Motor neuron (in vitro differentiated cells): Measurements from ENCODE around the gene GOLGA8A. TPM values are rescaled to one million over a fixed set of nuclear protein-coding genes. Genes with fewer than 3 reads are reported as not detected.

ENCODE experiments used
- ATAC-seq, 8 experiments: fragments of 200-7000 bp; cut with Tn5 transposase; replicated peaks in 6 of 8; 2 replicates each; pipeline ENCODE4 v1.8.0; 2021; ENCODE audit warnings: mild to moderate bottlenecking in 8 of 8, moderate library complexity in 8 of 8
- H3K27ac ChIP-seq, 2 donors: fragments of 250-450 bp; sonication (Bioruptor Pico); 2 replicates each; pipeline ENCODE4 v1.9.0; 2021; ENCODE audit warnings: antibody characterized with exemption in 2 of 2, mild to moderate bottlenecking in 2 of 2, moderate library complexity in 1 of 2
- H3K4me1 ChIP-seq, 2 donors: fragments of 250-450 bp; sonication (Bioruptor Pico); replicated peaks in 1 of 2; 2 replicates each; pipeline ENCODE4 v1.6.1; 2021; ENCODE audit warnings: antibody characterized with exemption in 2 of 2, mild to moderate bottlenecking in 2 of 2, moderate library complexity in 1 of 2
- H3K4me3 ChIP-seq, 5 donors: fragments of 250-450 bp; sonication (Bioruptor Pico); 2 replicates each; pipeline ENCODE4 v1.9.0; 2021; ENCODE audit warnings: antibody characterized with exemption in 5 of 5, mild to moderate bottlenecking in 5 of 5, moderate library complexity in 4 of 5
- WGBS, 10 experiments: fragments of 450-650 bp; shearing (Covaris generic); methylation state at CpG; one replicate each; pipeline ENCODE4 v1.0.0; 2022; 5-methylcytosine and 5-hydroxymethylcytosine counted together
- in situ Hi-C, 9 experiments: fragments of 400-800 bp; cut with MboI; loops; one replicate each; pipeline ENCODE4 v1.15.0; 2021; ENCODE audit warnings: low sequenced_read_pairs in 9 of 9, low pct_unique_long_range_greater_than_20kb in 2 of 9; ENCODE audit not compliant: unreplicated experiment in 9 of 9
- total RNA-seq, 8 experiments: library from RNA; unstranded; fragments of 300-600 nt; gene quantifications; 2 replicates each; pipeline versions ENCODE4 v1.2.3 to v1.2.4, GENCODE V29; 2022

The GOLGA8A gene
- total RNA-seq: 100 to 1,000 TPM in 2 of 8 experiments, 10 to 100 TPM in 6; 33.7 to 129 (median 61.4) TPM

GRCh38 chr15:34437687-34438086, at the start of gene GOLGA8A:
Gene GOLGA8A, minus strand, starts transcription at chr15:34437808. Its CDS starts 48,117 bp downstream, at chr15:34389691.
- in situ Hi-C loops: no loop called here
- Histone ChIP-seq H3K4me3 (peak within 1 kb of the TSS; percentile 69 to 98 (median 76)), H3K27ac (peak within 1 kb of the TSS; percentile 13 to 40), H3K4me1 (peaks cover 5 to 10% of the 10 kb centered on the region in 2 donors)
- ATAC-seq: peak; percentile 66 to 90 (median 80)
- 0 to 15% (median 0%) methylated on average over 1 to 9 of the region's 33 CpGs; no CpG with 5 or more reads in 4 of the 10 experiments for WGBS, 10 experiments

GRCh38 chr15:34483644-34484043, 46.0 kb upstream of the GOLGA8A start:
- H3K27ac ChIP-seq: no peak overlapping the region
- H3K4me3 ChIP-seq: no peak overlapping the region
- 0 to 96% (median 63%) methylated on average over 1 to 3 of the region's 3 CpGs; no CpG with 5 or more reads in 3 of the 10 experiments for WGBS, 10 experiments
- ATAC-seq: no peak
- no peaks in the 10 kb centered on the region for H3K4me1 ChIP-seq
- in situ Hi-C loops: no loop called here

- 21 to 90% (median 55%) methylated on average over 1 to 3 of the region's 3 CpGs for WGBS, 10 experiments
- Histone ChIP-seq H3K27ac (no peak overlapping the region), H3K4me1 (peaks cover 0 to under 1% of the 10 kb centered on the region in 2 donors), H3K4me3 (no peak overlapping the region)
- in situ Hi-C loops: no loop called here
- ATAC-seq: no peak
Measured at GRCh38 chr15:34481370-34481769, 43.8 kb upstream of the GOLGA8A start.

- in situ Hi-C loops: no loop called here
- WGBS, 10 experiments: 0 to 80% (median 9%) methylated on average over 1 of the region's 1 CpG
- ATAC-seq: no peak
- Histone ChIP-seq H3K27ac (no peak overlapping the region), H3K4me3 (no peak overlapping the region), H3K4me1 (peaks cover 0 to 5% of the 10 kb centered on the region in 2 donors)
Measured at GRCh38 chr15:34473840-34474239, 36.2 kb upstream of the GOLGA8A start.

- no peak overlapping the region for H3K27ac ChIP-seq
- in situ Hi-C loops: no loop called here
- ATAC-seq: no peak
- peaks cover 0 to 5% of the 10 kb centered on the region in 2 donors for H3K4me1 ChIP-seq
- WGBS, 10 experiments: 30 to 100% (median 66%) methylated on average over 1 to 2 of the region's 2 CpGs; no CpG with 5 or more reads in 2 of the 10 experiments
- no peak overlapping the region for H3K4me3 ChIP-seq
Measured at GRCh38 chr15:34472947-34473346, 35.3 kb upstream of the GOLGA8A start.

GRCh38 chr15:34470892-34471291, 33.3 kb upstream of the GOLGA8A start:
- WGBS, 10 experiments: 0 to 23% (median 6%) methylated on average over 1 of the region's 1 CpG; no CpG with 5 or more reads in 6 of the 10 experiments

GRCh38 chr15:34470091-34470490, 32.5 kb upstream of the GOLGA8A start:
- WGBS, 10 experiments: 18 to 100% (median 76%) methylated on average over 1 to 3 of the region's 3 CpGs; no CpG with 5 or more reads in 1 of the 10 experiments
- no peak for ATAC-seq
- Histone ChIP-seq H3K4me3 (no peak overlapping the region), H3K4me1 (no peaks in the 10 kb centered on the region), H3K27ac (no peak overlapping the region)
- in situ Hi-C loops: no loop called here

More at GRCh38 chr15:34470892-34471291, 33.3 kb upstream of the GOLGA8A start:
- Histone ChIP-seq H3K27ac (no peak overlapping the region), H3K4me3 (no peak overlapping the region), H3K4me1 (no peaks in the 10 kb centered on the region)
- ATAC-seq: no peak
- in situ Hi-C loops: no loop called here

- in situ Hi-C loops: no loop called here
- no peak for ATAC-seq
- Histone ChIP-seq H3K4me1 (no peaks in the 10 kb centered on the region), H3K27ac (no peak overlapping the region), H3K4me3 (no peak overlapping the region)
- WGBS, 10 experiments: 20 to 100% (median 70%) methylated on average over 1 of the region's 1 CpG; no CpG with 5 or more reads in 5 of the 10 experiments
Measured at GRCh38 chr15:34461730-34462129, 24.1 kb upstream of the GOLGA8A start.

- WGBS, 10 experiments: 0 to 100% (median 82%) methylated on average over 1 of the region's 1 CpG; no CpG with 5 or more reads in 2 of the 10 experiments
- no peak for ATAC-seq
- H3K4me3 ChIP-seq: no peak overlapping the region
- H3K27ac ChIP-seq: no peak overlapping the region
- in situ Hi-C loops: no loop called here
- no peaks in the 10 kb centered on the region for H3K4me1 ChIP-seq
Measured at GRCh38 chr15:34460451-34460850, 22.8 kb upstream of the GOLGA8A start.

- H3K27ac ChIP-seq: no peak overlapping the region
- no peak for ATAC-seq
- H3K4me3 ChIP-seq: no peak overlapping the region
- no peaks in the 10 kb centered on the region for H3K4me1 ChIP-seq
- WGBS, 10 experiments: 0 to 85% (median 42%) methylated on average over 1 to 8 of the region's 9 CpGs; no CpG with 5 or more reads in 3 of the 10 experiments
- in situ Hi-C loops: no loop called here
Measured at GRCh38 chr15:34456658-34457057, 19.1 kb upstream of the GOLGA8A start.

- in situ Hi-C loops: no loop called here
- Histone ChIP-seq H3K27ac (no peak overlapping the region), H3K4me3 (no peak overlapping the region), H3K4me1 (peaks cover 0 to 3% of the 10 kb centered on the region in 2 donors)
- WGBS, 10 experiments: 55 to 88% (median 80%) methylated on average over 1 to 7 of the region's 7 CpGs; no CpG with 5 or more reads in 2 of the 10 experiments
- ATAC-seq: no peak
Measured at GRCh38 chr15:34442891-34443290, 5.3 kb upstream of the GOLGA8A start.

GRCh38 chr15:34439878-34440277, 2.3 kb upstream of the GOLGA8A start:
- Histone ChIP-seq H3K27ac (no peak overlapping the region), H3K4me3 (no peak overlapping the region), H3K4me1 (peaks cover 5 to 10% of the 10 kb centered on the region in 2 donors)
- in situ Hi-C loops: no loop called here
- no peak for ATAC-seq
- 35 to 89% (median 73%) methylated on average over 1 to 5 of the region's 5 CpGs; no CpG with 5 or more reads in 2 of the 10 experiments for WGBS, 10 experiments

GRCh38 chr15:34436956-34437442, 609 bp downstream of the GOLGA8A start:
- 0% methylated on average over 10 of the region's 70 CpGs; no CpG with 5 or more reads in 9 of the 10 experiments for WGBS, 10 experiments
- Histone ChIP-seq H3K27ac (peak overlapping the region; percentile 13 to 40), H3K4me1 (peaks cover 5 to 10% of the 10 kb centered on the region in 2 donors), H3K4me3 (peak overlapping the region; percentile 69 to 98 (median 76))
- in situ Hi-C loops: no loop called here
- ATAC-seq: peak; percentile 74 to 84 (median 78)
